Skeletal muscle satellite cell (primary cell): ENCODE data around the gene TP53TG5. TPM values are rescaled to one million over a fixed set of nuclear protein-coding genes. Genes with fewer than 3 reads are reported as not detected.

Source experiments
- H3K27me3 ChIP-seq: 2 replicates; pipeline ENCODE4 v1.7.0; 2013; ENCODE audit warnings: low read length; ENCODE audit not compliant: control insufficient read depth, insufficient read depth
- H3K36me3 ChIP-seq: 2 replicates; pipeline ENCODE4 v1.7.0; 2013; ENCODE audit warnings: mild to moderate bottlenecking, control low read depth, low read length; ENCODE audit not compliant: insufficient read depth
- H3K4me1 ChIP-seq: 2 replicates; pipeline ENCODE4 v1.7.0; 2013; ENCODE audit warnings: low read length; ENCODE audit not compliant: control insufficient read depth, insufficient read depth
- H3K4me2 ChIP-seq: 2 replicates; pipeline ENCODE4 v1.7.0; 2013; ENCODE audit warnings: mild to moderate bottlenecking, low read length
- H3K4me3 ChIP-seq: 2 replicates; pipeline ENCODE4 v1.7.0; 2013; ENCODE audit warnings: low read length
- H3K9ac ChIP-seq: 2 replicates; pipeline ENCODE4 v1.7.0; 2013; ENCODE audit warnings: mild to moderate bottlenecking, low read depth, low read length, moderate library complexity
- H3K9me3 ChIP-seq: replicated peaks from 2 replicates; pipeline ENCODE4 v1.7.0; 2013; ENCODE audit warnings: mild to moderate bottlenecking, control low read depth, low read length
- total RNA-seq: library from RNA; depleted of rRNA; stranded (reverse); fragments of >200 nt; gene quantifications from 2 replicates; pipeline ENCODE4 v1.2.3, GENCODE V29; 2012; rRNA removed

The TP53TG5 gene
- not detected in 2 replicates for total RNA-seq

- Histone ChIP-seq H3K4me2 (no peak within 1 kb of the TSS), H3K9ac (no peak within 1 kb of the TSS), H3K36me3 (no peaks in the 10 kb centered on the region), H3K4me1 (peaks cover 5% of the 10 kb centered on the region), H3K9me3 (no peaks in the 10 kb centered on the region), H3K27me3 (no peaks in the 10 kb centered on the region), H3K4me3 (no peak within 1 kb of the TSS)
Measured at GRCh38 chr20:45378191-45378590, at the start of gene TP53TG5. TSS of gene TP53TG5 (minus strand) at chr20:45378325. CDS start at chr20:45378236, 89 bp downstream.

GRCh38 chr20:45427236-45428149 is 49.4 kb upstream of the TP53TG5 start:
- Histone ChIP-seq H3K27me3 (no peaks in the 10 kb centered on the region), H3K9ac (no peak overlapping the region)

GRCh38 chr20:45426320-45427016 is 48.3 kb upstream of the TP53TG5 start:
- Histone ChIP-seq H3K4me1 (no peaks in the 10 kb centered on the region), H3K4me2 (no peak overlapping the region), H3K4me3 (no peak overlapping the region), H3K36me3 (peaks cover 26% of the 10 kb centered on the region), H3K9ac (no peak overlapping the region), H3K9me3 (no peaks in the 10 kb centered on the region), H3K27me3 (no peaks in the 10 kb centered on the region)

More at GRCh38 chr20:45427236-45428149, 49.4 kb upstream of the TP53TG5 start:
- Histone ChIP-seq H3K9me3 (no peaks in the 10 kb centered on the region), H3K4me1 (no peaks in the 10 kb centered on the region), H3K4me2 (no peak overlapping the region), H3K36me3 (peaks cover 23% of the 10 kb centered on the region), H3K4me3 (no peak overlapping the region)

- peaks cover 35% of the 10 kb centered on the region for H3K36me3 ChIP-seq
Measured at GRCh38 chr20:45425561-45425960, 47.4 kb upstream of the TP53TG5 start.

GRCh38 chr20:45423700-45424099 is 45.6 kb upstream of the TP53TG5 start:
- H3K27me3 ChIP-seq = no peaks in the 10 kb centered on the region
- peaks cover 42% of the 10 kb centered on the region for H3K36me3 ChIP-seq
- H3K4me2 ChIP-seq = no peak overlapping the region
- peaks cover 14% of the 10 kb centered on the region for H3K4me1 ChIP-seq
- no peak overlapping the region for H3K4me3 ChIP-seq
- H3K9me3 ChIP-seq = no peaks in the 10 kb centered on the region
- no peak overlapping the region for H3K9ac ChIP-seq

More at GRCh38 chr20:45425561-45425960, 47.4 kb upstream of the TP53TG5 start:
- no peaks in the 10 kb centered on the region for H3K4me1 ChIP-seq
- H3K9me3 ChIP-seq = no peaks in the 10 kb centered on the region
- no peak overlapping the region for H3K9ac ChIP-seq
- no peaks in the 10 kb centered on the region for H3K27me3 ChIP-seq
- H3K4me2 ChIP-seq = no peak overlapping the region
- no peak overlapping the region for H3K4me3 ChIP-seq

- Histone ChIP-seq H3K36me3 (peaks cover 37% of the 10 kb centered on the region), H3K27me3 (no peaks in the 10 kb centered on the region), H3K4me1 (peaks cover 33% of the 10 kb centered on the region), H3K9me3 (no peaks in the 10 kb centered on the region), H3K9ac (peak overlapping the region; percentile 12), H3K4me2 (peak overlapping the region; percentile 23), H3K4me3 (no peak overlapping the region)
Measured at GRCh38 chr20:45420125-45420524, 42.0 kb upstream of the TP53TG5 start.

GRCh38 chr20:45419188-45420091 is 41.3 kb upstream of the TP53TG5 start:
- Histone ChIP-seq H3K27me3 (no peaks in the 10 kb centered on the region), H3K9ac (peak overlapping the region; percentile 64), H3K9me3 (no peaks in the 10 kb centered on the region), H3K36me3 (peaks cover 32% of the 10 kb centered on the region), H3K4me2 (peak overlapping the region; percentile 56), H3K4me1 (peaks cover 34% of the 10 kb centered on the region), H3K4me3 (peak overlapping the region; percentile 17)

- peaks cover 24% of the 10 kb centered on the region for H3K36me3 ChIP-seq
- peak overlapping the region; percentile 93 for H3K9ac ChIP-seq
- peaks cover 34% of the 10 kb centered on the region for H3K4me1 ChIP-seq
- peak overlapping the region; percentile 88 for H3K4me2 ChIP-seq
- H3K27me3 ChIP-seq = no peaks in the 10 kb centered on the region
- no peaks in the 10 kb centered on the region for H3K9me3 ChIP-seq
- H3K4me3 ChIP-seq = peak overlapping the region; percentile 93
Measured at GRCh38 chr20:45416917-45417316, 38.8 kb upstream of the TP53TG5 start.

GRCh38 chr20:45415822-45416637 is 37.9 kb upstream of the TP53TG5 start, which contains the start of gene PIGT:
TSS of gene PIGT (plus strand) at chr20:45416141. CDS start at chr20:45416157, 16 bp downstream.
- peak within 1 kb of the TSS; percentile 88 for H3K4me2 ChIP-seq
- H3K4me1 ChIP-seq = peaks cover 34% of the 10 kb centered on the region
- peak within 1 kb of the TSS; percentile 93 for H3K4me3 ChIP-seq
- H3K9me3 ChIP-seq = no peaks in the 10 kb centered on the region
- peaks cover 17% of the 10 kb centered on the region for H3K36me3 ChIP-seq
- no peaks in the 10 kb centered on the region for H3K27me3 ChIP-seq
- peak within 1 kb of the TSS; percentile 93 for H3K9ac ChIP-seq

- Histone ChIP-seq H3K4me1 (peaks cover 18% of the 10 kb centered on the region), H3K27me3 (no peaks in the 10 kb centered on the region), H3K9me3 (no peaks in the 10 kb centered on the region), H3K4me2 (no peak overlapping the region), H3K4me3 (no peak overlapping the region), H3K9ac (no peak overlapping the region), H3K36me3 (peaks cover 4% of the 10 kb centered on the region)
Measured at GRCh38 chr20:45413479-45413878, 35.4 kb upstream of the TP53TG5 start.
